MCF 10A (cell line): ENCODE measurements around the gene OTUB2. TPM values are rescaled to one million over a fixed set of nuclear protein-coding genes. Genes with fewer than 3 reads are reported as not detected.
A peak's percentile ranks its signal among the peaks of the same experiment; 100 is the strongest.

Experiments
- BruUV-seq: library from RNA; stranded (reverse); fragments of 400-500 nt; replicated peaks from 2 replicates; lab custom pipeline; 2021; lab: Mats Ljungman, UMichigan
- CTCF ChIA-PET: fragments of 300-600 bp; sonication (Branson Sonifier 250); formaldehyde crosslinking; extraction: SDS; loops from one replicate; lab custom pipeline; 2021; ENCODE audit warnings: antibody characterized with exemption, inconsistent platforms; lab: Yijun Ruan, JAX
- POLR2A ChIA-PET: fragments of 300-600, 350-650 bp; sonication (Branson Sonifier 250); formaldehyde crosslinking; extraction: SDS; loops from one replicate; lab custom pipeline; 2020; ENCODE audit warnings: antibody characterized with exemption, inconsistent platforms; lab: Yijun Ruan, JAX
- DNase-seq: peaks from one replicate; pipeline ENCODE4 v3.0.0-alpha.2; 2018; ENCODE audit not compliant: unreplicated experiment
- H3K27ac Mint-ChIP-seq: one replicate; pipeline ENCODE4 v1.8.0; 2022; ENCODE audit warnings: mild to moderate bottlenecking, low read depth, mixed read lengths; ENCODE audit not compliant: unreplicated experiment
- H3K27me3 Mint-ChIP-seq: one replicate; pipeline ENCODE4 v1.8.0; 2022; ENCODE audit warnings: mixed read lengths; ENCODE audit not compliant: insufficient read depth, unreplicated experiment
- H3K36me3 Mint-ChIP-seq: one replicate; pipeline ENCODE4 v1.8.0; 2022; ENCODE audit warnings: mild to moderate bottlenecking, moderate library complexity, mixed read lengths; ENCODE audit not compliant: insufficient read depth, unreplicated experiment
- H3K4me1 Mint-ChIP-seq: one replicate; pipeline ENCODE4 v1.8.0; 2022; ENCODE audit warnings: mixed read lengths; ENCODE audit not compliant: insufficient read depth, unreplicated experiment
- H3K4me3 Mint-ChIP-seq: one replicate; pipeline ENCODE4 v1.8.0; 2022; ENCODE audit warnings: mild to moderate bottlenecking, moderate library complexity, mixed read lengths; ENCODE audit not compliant: unreplicated experiment
- H3K9me3 Mint-ChIP-seq: one replicate; pipeline ENCODE4 v1.8.0; 2022; ENCODE audit warnings: mixed read lengths; ENCODE audit not compliant: unreplicated experiment
- intact Hi-C: fragments of 100-400 bp; cut with micrococcal nuclease; formaldehyde crosslinking; loops from 2 replicates; pipeline ENCODE4 v1.14.1; 2022
- total RNA-seq: library from RNA; stranded (reverse); gene quantifications from 2 replicates; pipeline ENCODE4 v1.2.3, GENCODE V29; 2022
- TF ChIP-seq, protein P1 (sequence below): fragments of 200-600 bp; IDR thresholded peaks from one replicate; pipeline ENCODE4 v1.8.0; 2022; ENCODE audit warnings: antibody characterized with exemption, mild to moderate bottlenecking; ENCODE audit not compliant: unreplicated experiment

The OTUB2 gene
- total RNA-seq, 1 experiment from 2014 or later: 1.2 TPM

DNA sequence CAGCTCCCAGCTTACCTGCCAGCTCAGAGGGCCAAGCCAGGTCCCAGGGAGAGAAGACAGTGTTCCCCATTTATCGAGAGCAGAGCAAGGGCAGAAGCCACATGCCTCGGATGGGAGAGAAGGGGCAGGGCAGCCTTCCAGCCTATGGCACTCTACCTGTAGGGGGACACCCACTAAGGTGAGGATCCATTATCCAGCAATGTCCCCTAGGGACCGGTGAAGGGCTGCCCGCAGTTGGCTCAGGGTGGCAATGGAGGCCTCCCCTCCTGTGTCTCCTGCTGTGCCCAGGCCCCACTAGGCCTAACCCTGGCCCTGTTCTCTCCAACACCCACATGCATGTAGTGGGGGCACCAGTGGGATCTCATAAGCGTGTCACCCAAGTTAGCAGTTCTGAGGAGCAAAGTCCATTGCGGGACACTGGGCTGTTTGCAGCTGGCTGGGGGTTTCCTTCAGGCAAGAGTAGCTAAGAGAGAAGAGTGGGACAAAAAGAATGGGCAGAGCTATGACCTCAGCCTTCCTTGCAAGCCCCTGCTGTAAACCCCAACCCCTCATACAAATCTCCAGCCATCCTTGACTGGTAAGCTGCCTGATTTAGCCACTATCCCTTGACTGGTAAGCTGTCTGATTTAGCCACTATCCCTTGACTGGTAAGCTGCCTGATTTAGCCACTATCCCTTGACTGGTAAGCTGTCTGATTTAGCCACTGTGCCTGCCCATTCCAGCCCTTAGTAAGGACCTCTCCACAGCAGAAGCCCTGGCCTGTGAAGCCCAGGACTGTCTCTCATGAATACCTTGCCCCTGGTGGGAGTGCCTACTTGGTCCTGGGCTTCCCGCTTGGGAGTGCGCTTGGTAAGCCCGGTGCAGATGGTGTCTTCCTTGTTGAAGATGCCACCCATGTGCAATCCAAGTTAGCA, 44.6 kb upstream of the OTUB2 start:
- H3K27ac Mint-ChIP-seq: no peak overlapping the region
- no peaks in the 10 kb centered on the region for H3K36me3 Mint-ChIP-seq
- TF ChIP-seq, protein P1, sequence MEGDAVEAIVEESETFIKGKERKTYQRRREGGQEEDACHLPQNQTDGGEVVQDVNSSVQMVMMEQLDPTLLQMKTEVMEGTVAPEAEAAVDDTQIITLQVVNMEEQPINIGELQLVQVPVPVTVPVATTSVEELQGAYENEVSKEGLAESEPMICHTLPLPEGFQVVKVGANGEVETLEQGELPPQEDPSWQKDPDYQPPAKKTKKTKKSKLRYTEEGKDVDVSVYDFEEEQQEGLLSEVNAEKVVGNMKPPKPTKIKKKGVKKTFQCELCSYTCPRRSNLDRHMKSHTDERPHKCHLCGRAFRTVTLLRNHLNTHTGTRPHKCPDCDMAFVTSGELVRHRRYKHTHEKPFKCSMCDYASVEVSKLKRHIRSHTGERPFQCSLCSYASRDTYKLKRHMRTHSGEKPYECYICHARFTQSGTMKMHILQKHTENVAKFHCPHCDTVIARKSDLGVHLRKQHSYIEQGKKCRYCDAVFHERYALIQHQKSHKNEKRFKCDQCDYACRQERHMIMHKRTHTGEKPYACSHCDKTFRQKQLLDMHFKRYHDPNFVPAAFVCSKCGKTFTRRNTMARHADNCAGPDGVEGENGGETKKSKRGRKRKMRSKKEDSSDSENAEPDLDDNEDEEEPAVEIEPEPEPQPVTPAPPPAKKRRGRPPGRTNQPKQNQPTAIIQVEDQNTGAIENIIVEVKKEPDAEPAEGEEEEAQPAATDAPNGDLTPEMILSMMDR: no peak
- no peaks in the 10 kb centered on the region for H3K9me3 Mint-ChIP-seq
- ChIA-PET CTCF (interaction anchor here (0.7 to 1.4 kb wide), 3 partner anchors 10 to 306 kb away, joined by 3 to 4 read pairs (median 3); no protein-coding TSS in a partner anchor), POLR2A (no interaction called here)
- intact Hi-C loops: no loop called here
- no peak overlapping the region for H3K4me3 Mint-ChIP-seq
- DNase-seq: no peak
- H3K27me3 Mint-ChIP-seq: peaks cover 8% of the 10 kb centered on the region
- BruUV-seq: no TSS peak
- H3K4me1 Mint-ChIP-seq: peaks cover under 1% of the 10 kb centered on the region

DNA sequence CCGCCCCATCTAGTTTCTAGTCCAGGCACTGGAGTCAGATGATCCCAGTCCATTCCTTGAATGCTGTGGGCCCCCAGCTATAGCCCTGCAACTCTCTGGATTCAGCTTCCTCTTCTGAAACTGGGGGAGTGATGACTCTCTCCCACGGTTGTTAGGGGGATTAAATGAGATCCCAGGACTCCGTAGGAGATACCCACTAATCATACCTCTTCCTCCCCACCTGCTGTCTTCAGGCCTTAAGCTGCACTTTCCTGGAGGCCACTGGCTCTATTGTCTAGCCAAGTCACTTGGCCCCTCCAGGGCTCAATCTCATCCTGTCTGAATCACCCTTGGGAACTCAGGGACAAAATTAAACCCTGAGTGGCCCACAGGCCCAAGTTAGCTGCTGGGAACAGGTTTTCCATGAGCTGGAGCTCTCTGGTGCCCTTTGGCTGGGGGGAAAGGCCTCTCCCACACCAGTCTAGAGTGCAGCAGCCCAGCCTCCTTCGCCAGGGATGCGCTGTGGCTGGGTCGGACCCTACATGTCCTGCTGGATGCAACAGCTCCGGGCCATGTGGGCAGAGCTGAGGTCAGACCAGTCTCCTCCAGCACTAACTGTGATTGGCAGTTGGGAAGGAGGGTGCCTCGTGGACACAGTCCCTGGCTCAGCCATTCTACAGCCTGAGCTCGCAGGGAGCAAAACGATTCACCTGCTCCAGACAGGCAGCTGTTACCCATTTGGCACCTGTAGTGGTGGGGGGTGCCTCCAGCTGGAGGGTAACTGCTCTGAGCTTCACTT, 43.7 kb upstream of the OTUB2 start:
- POLR2A ChIA-PET: no interaction called here
- BruUV-seq: no TSS peak
- Mint-ChIP-seq H3K27me3 (no peaks in the 10 kb centered on the region), H3K4me1 (peaks cover 5% of the 10 kb centered on the region), H3K36me3 (no peaks in the 10 kb centered on the region), H3K27ac (no peak overlapping the region), H3K4me3 (no peak overlapping the region), H3K9me3 (no peaks in the 10 kb centered on the region)
- no peak for DNase-seq
- intact Hi-C loops: no loop called here
- CTCF ChIA-PET: interaction anchor here (0.8 to 1.4 kb wide), 3 partner anchors 9 to 23 kb away, joined by 3 to 4 read pairs (median 3); no protein-coding TSS in a partner anchor
- TF ChIP-seq, protein P1: no peak

DNA sequence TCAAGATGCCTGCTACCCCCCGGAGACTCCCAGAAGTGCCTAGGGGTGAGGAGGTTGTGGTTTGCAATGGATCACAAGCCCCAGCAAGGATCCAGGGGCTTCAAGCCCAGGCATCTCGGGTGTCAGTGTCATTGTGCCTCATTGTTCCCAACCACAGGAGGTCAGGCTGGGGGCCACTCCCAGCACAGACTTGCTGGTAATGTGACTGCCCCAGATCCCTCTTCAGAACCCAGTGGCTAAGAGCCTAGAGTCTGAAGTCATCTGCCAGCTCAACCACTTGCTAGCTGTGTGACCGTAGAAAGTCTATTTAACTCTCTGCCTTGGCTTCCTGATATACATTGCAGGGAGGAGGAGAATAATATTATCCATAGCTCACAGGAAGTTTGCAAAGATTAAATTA, 42.1 kb upstream of the OTUB2 start:
- no peaks in the 10 kb centered on the region for H3K36me3 Mint-ChIP-seq
- TF ChIP-seq, protein P1: no peak
- no peak overlapping the region for H3K4me3 Mint-ChIP-seq
- intact Hi-C loops: no loop called here
- H3K27me3 Mint-ChIP-seq: no peaks in the 10 kb centered on the region
- BruUV-seq: no TSS peak
- POLR2A ChIA-PET: no interaction called here
- CTCF ChIA-PET: interaction anchor here (0.6 to 1.5 kb wide), 5 partner anchors 17 to 1015 kb away, joined by 3 to 7 read pairs (median 3); no protein-coding TSS in a partner anchor
- peaks cover 5% of the 10 kb centered on the region for H3K4me1 Mint-ChIP-seq
- no peak for DNase-seq
- H3K9me3 Mint-ChIP-seq: no peaks in the 10 kb centered on the region
- H3K27ac Mint-ChIP-seq: no peak overlapping the region

DNA sequence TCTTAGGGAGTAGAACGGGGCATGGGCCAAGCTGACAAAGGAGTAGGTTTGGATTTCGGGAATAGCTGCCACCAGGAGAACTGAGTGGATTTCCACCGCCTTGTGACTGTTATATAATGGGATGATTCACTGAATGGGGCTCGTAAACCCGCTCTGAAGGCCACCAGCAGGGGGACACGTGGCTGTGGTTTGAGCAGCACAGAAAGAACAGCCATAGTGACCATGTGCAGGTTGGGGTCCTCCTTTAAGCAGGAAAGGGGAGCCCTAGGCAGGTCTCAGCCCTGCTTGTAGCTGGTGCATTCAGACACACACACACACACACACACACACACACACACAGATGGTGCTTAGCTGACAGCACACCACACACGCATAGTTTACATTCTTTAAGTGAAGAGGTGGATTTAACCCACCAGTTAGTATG, 41.1 kb upstream of the OTUB2 start:
- no peak overlapping the region for H3K27ac Mint-ChIP-seq
- H3K4me1 Mint-ChIP-seq: peaks cover 5% of the 10 kb centered on the region
- CTCF ChIA-PET: interaction anchor here (0.6 to 1.4 kb wide), 2 partner anchors 12 to 333 kb away, joined by 4 read pairs; partner anchors contain the start of gene CCDC197
- TF ChIP-seq, protein P1: peak; percentile 12
- no peaks in the 10 kb centered on the region for H3K36me3 Mint-ChIP-seq
- intact Hi-C loops: no loop called here
- H3K27me3 Mint-ChIP-seq: no peaks in the 10 kb centered on the region
- BruUV-seq: no TSS peak
- H3K4me3 Mint-ChIP-seq: no peak overlapping the region
- peak; percentile 43 for DNase-seq
- no peaks in the 10 kb centered on the region for H3K9me3 Mint-ChIP-seq
- POLR2A ChIA-PET: no interaction called here
